Measurements from ENCODE around the gene FHOD3.
A peak's percentile ranks its signal among the peaks of the same experiment; 100 is the strongest.

The FHOD3 gene

DNA sequence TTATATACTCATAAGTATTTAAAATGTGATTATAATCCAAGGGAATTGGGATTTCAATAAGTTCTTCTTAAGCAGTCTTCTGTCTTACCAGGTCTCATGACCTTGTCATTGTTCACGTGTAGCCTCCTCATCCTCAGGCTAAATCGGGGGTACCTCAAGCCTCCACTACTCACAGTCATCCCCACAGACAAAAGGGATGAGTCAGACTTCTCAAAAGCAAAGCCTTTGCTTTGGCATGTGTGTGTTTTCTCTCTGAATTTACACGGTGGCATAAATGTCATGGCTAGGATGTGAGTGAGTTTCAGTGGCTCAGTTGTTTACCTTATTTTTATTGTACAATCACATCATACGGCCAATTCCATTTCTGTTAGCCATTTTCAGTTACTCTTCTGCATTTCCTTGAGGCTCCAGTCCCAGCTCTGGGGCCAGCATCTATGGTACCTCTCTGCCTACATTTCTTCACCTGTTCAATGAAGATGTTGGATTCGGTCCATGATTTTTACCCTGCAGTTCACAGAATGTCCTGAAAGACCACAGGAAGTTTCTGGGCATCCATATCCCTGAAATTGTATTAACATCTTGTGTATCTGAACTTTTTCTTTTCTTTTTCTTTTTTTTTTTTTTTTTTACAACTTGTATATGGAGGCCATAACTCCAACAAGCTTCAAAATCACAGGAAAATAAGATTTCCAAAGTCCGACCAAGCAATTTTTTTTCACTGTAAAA lies 195.3 kb downstream of the FHOD3 start:
- DNase-seq: no peak

DNA sequence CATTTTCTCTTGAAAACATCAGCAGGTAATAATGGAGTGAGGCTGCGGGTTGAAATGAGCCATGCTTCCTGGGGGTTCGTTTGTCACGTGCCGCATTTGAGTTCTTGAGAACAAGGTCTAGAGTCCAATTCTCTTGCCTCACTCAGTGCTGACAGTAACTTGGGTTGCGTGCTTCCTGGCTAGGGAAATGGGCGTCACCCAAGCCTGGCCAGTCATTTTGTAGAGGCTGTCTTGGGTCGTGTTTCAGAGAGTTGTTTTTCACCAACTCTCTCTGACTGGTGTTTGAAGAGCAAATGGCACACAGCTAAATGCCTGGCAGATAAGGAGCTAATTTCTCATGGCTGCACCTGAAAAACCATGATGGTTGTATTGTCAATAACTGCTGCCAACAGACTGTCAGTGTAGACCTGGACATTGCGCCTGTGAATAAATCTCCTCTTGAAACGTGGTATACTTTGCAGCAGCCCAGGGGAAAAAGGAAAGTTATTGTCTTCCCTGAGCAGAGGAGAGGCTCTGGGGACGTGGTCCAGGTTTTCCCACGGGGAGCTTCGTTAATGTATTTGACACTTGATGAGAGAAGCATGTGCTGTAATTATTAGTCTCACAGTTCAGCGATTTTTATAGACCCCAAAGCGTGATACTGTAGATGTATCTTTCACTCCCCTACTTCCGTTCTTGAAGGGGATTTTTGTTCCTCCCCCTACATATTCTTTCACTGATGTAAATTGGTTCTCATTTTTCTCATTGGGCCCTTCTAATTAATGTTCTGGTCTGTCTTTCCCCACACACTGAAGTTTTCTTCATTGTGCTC lies 196.0 kb downstream of the FHOD3 start:
- peak; percentile 86 for DNase-seq

DNA sequence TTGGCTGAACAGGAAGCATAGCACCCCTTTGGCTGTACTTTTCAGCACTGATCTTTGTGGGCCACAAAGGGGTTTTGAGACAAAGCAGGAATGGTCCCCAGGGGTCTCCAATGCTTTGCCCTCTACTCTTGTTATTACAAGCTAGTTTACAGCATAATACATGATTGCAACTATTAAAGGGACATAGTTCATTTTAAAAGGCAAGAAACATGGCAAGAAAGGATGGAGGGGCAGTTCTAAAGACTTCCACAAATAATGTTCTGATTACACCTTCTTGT lies 196.6 kb downstream of the FHOD3 start:
- no peak for DNase-seq

DNA sequence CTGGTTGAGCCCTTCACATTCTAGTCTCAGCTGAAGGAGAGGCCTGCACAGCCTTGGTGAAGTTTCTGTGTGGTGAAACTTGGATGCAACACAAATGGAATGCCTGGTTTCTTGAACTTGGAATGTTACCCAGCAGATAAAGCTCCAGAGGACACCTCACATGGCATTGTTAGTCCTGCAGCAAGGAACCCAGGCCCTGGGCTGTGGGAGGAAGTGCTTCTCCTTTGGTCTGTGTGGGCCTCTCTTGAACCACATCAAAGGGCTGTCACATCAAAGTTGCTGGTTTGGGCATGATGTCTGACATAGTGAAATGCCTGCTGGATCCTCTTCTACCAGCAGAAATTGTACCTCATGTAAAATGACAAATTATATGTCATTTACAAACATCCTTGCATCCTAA lies 198.5 kb downstream of the FHOD3 start:
- DNase-seq: no peak

GRCh38 chr18:36499938-36500337 lies 202.4 kb downstream of the FHOD3 start:
- DNase-seq: no peak

GRCh38 chr18:36501100-36501499 lies 203.6 kb downstream of the FHOD3 start:
- no peak for DNase-seq

DNA sequence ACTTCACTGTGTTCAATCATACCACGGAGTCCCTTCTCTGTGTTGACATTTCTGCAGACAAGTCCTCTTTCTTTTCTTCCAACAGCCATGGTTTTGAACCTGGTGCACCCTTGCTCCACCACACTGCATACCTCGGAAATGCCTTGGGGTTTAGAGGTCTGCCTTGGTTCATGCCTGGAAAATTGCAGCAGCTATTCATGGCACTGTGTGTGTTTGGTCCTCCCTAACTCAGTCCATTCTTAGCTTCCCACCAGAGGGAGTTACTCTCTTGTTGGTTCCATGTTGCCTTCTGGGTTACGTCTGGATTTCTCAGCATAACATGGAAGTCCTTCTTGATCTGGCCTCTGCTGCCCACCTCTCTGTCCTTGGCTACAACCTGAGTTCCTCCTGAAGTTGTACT lies 206.0 kb downstream of the FHOD3 start:
- DNase-seq: no peak

GRCh38 chr18:36504928-36505327 lies 207.4 kb downstream of the FHOD3 start:
- no peak for DNase-seq

- DNase-seq: no peak
Observed at GRCh38 chr18:36505665-36506064, 208.2 kb downstream of the FHOD3 start.

DNA sequence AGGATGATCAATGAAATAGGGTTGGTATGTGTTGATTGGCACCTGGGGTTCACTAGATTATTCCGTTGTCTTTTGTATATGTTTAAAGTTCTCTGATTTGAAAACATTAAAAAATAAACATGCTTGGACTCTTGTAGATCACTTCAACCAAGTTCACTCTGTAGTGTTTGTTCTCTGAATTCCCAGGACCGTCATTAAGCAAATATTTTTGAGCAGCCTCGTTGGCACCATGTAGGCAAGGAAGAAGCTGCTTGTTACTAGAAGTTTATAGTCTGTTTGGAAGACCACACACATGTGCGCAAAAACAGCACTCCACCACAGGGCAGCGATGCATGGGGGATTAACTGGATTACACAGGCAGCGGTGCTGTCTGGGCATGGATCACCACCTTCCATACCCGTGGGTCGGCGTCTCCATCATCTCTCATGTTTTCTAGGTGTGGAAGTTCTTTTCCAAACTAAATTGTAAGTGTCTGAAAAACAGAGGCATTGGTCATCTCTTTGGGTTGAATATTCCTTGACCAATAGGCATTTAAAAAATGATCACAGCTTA lies 212.2 kb downstream of the FHOD3 start:
- DNase-seq: no peak

DNA sequence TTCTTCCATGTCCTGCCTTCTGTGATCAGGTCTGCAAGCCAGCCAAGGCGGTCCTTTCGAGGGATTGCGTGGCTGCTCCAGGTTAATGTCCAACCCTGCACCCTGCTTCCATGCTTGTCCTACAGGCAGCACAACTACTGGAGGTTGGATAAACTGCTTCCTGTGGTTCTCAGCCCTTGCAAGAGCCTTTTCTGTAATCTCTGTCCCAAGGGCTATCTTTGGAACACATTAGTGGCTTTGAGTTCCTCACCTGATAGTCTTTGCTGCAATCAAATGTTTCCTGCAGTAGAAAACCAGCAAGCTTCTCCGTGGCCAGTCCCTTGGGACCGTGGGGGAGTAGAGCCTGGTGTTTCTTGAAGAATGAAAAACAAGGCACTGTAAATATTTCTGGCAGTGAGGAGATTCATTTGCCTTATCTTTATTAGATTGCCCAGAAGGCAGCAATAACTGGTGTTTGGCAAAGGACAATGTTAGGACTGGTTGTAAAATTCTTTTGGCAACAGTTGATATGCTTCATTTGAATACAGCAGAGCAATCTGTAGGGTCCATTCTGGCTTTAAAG lies 214.4 kb downstream of the FHOD3 start:
- no peak for DNase-seq

DNA sequence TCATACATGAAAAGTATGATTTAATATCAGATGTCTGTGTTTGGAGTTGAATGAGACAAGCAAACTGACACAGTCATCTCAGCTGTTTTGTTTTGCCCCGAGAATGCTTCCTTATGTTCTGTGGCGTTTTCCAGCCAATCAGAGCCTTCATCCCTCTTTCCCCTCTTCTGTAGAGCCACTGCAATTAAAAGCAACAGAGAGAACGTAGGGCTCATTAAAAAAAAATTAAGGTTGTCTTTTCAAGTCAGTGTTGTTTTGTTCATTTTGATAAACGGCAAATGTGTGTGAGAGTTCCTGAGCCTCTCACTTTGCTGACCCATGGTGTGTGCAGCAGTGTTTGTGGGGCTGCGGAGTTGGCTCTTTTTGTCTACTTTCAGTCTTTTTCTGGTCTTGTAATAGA lies 216.0 kb downstream of the FHOD3 start:
- DNase-seq: no peak

- no peak for DNase-seq
Observed at GRCh38 chr18:36514778-36515177, 217.3 kb downstream of the FHOD3 start.

- DNase-seq: no peak
Observed at GRCh38 chr18:36516258-36516657, 218.7 kb downstream of the FHOD3 start.

- DNase-seq: no peak
Observed at GRCh38 chr18:36516726-36517125, 219.2 kb downstream of the FHOD3 start.

DNA sequence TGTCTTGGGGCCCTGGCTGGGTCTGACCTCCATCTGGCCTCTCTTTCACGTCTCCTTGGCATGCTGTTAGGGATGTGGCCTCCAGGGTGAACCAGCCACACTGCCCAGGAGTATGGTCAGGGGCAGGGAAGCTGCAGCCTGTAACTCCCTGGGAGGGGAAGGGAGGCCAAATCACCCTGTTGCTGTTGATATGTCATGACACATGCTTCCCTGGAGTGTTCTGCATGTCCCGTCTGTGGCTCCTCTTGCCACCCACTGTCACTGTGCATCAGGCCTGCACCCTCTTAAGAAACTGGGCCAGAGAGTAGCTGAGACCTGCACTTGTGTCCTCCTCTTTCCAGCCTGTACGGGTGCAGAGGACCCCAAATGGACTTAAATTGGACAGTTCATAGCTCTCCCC lies 221.3 kb downstream of the FHOD3 start:
- DNase-seq: no peak

DNA sequence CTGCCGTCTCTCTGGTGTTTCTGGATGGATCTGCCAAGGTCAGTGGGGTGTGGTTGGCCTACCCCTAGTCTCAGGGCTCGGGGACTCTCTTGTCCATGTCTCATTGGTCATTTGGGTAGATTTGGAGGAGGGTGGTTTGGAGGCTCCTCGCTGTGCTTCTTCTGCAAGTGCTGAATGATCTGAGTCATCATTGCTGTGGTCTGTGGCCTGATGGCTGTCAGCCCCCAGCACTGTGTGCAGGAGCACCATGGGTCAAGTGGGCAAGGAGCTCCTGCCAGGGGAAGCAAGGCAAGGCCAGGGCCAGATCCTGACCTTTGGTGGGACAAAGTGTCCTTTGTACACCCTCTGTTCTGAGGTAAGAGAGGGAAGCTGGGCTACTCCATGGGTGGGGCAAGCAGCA lies 221.8 kb downstream of the FHOD3 start:
- no peak for DNase-seq

DNA sequence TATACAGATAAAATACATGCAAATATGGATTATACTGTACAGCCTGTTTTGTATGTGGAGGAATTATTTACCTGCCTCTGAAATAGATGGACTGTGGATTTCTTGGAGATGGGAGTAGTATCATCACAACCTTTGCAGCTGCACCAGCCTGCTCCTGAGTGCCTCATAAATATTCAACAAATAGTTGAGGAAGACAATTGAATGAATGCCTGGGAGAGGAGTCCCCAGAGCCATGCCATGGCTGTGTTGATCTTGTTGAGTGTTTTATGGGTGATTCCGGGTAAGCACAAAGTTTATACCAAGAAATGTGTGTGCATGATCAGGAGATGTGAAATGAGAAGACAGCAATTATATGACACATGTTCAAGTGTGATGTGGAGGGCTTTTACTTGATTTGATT lies 225.0 kb downstream of the FHOD3 start:
- DNase-seq: no peak

GRCh38 chr18:36525913-36526312 lies 228.4 kb downstream of the FHOD3 start:
- DNase-seq: no peak

GRCh38 chr18:36526611-36527010 lies 229.1 kb downstream of the FHOD3 start:
- no peak for DNase-seq

DNA sequence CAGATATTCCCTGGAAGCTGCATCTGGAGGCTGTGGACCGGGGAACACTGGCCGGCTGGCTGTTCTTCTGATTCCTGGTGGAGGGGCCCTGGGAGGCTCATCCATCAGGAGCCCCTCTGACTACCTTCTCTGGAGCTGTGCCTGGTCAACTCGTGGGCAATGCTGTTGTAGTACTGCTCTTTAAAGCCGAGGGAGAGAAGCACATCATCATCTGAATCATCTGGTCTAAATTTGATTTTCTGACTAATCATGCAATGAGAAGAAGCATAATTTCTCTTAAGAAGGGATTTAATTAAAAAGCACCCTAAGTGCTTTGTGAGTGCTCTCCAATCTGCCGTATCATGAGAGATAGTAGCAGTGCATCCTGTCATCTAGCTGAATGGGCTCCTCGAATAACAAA lies 229.5 kb downstream of the FHOD3 start:
- no peak for DNase-seq

DNA sequence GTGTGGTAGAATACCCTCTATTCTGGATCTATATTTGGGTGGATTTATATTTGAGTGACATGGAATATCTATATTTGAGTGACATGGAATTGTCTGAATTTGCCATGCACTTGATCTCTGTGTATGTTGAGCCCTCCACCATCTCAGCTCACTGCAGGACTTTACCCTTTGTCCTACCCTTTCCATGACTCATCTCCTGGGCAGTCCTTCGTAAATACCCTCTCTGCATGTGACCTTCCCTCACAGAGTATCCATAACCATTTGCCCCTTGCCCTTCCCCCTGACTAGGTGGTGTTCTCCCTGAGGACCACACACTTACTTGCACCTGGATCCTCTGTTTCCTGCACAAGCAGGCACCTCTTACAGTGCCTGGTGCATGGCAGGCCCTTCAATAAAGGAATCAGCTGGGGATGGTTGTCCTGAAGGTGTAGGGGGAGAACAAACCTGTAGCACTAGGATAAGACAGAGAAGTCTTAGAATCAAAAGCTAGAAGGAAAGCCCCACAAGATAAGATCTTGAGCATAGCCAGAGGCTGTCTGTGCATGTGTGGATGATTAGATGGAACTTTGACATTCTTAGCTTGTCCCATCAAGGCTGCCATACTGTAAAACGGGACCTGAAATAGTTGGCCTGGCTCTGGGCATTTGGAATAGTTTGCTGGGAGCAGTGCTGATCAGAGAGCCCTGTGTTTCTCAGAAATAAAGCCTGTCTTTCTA lies 230.4 kb downstream of the FHOD3 start:
- no peak for DNase-seq

- no peak for DNase-seq
Observed at GRCh38 chr18:36529747-36530146, 232.2 kb downstream of the FHOD3 start.

All from NCI-H510A (cell line).